OCI-LY3 (cell line): Measurements from ENCODE around the gene METTL23.
A peak's percentile ranks its signal among the peaks of the same experiment; 100 is the strongest.

Experiments used
- H2AFZ ChIP-seq: fragments of 200-600, 300-600 bp; shearing (Covaris generic); 2 replicates; pipeline ENCODE4 v1.6.0; 2014; ENCODE audit warnings: antibody characterized with exemption, low read depth, low read length
- H3K27ac ChIP-seq: fragments of 200-600, 300-600 bp; sonication (generic); 2 replicates; pipeline ENCODE4 v1.5.1; 2014; ENCODE audit warnings: mild to moderate bottlenecking, low read length, moderate library complexity, mixed read lengths
- H3K27me3 ChIP-seq: fragments of 200-600, 300-600 bp; sonication (generic); 2 replicates; pipeline ENCODE4 v1.6.1; 2014; ENCODE audit warnings: low read depth, low read length, mixed read lengths
- H3K36me3 ChIP-seq: fragments of 200-600, 300-600 bp; sonication (generic); replicated peaks from 2 replicates; pipeline ENCODE3; 2014; ENCODE audit warnings: low read depth, low read length, mixed read lengths
- H3K4me1 ChIP-seq: fragments of 300-600, 200-600 bp; sonication (generic); 2 replicates; pipeline ENCODE4 v1.6.1; 2014; ENCODE audit warnings: low read length, mixed read lengths
- H3K4me2 ChIP-seq: fragments of 200-600, 300-600 bp; sonication (generic); 2 replicates; pipeline ENCODE4 v1.6.1; 2014; ENCODE audit warnings: low read length, mixed read lengths
- H3K4me3 ChIP-seq: fragments of 300-600, 200-600 bp; sonication (generic); 2 replicates; pipeline ENCODE4 v1.5.1; 2014; ENCODE audit warnings: antibody characterized with exemption, mild to moderate bottlenecking, low read length, moderate library complexity
- H3K79me2 ChIP-seq: fragments of 300-600, 200-600 bp; shearing (Covaris generic); 2 replicates; pipeline ENCODE4 v1.6.1; 2014; ENCODE audit warnings: mild to moderate bottlenecking, low read length, mixed read lengths
- H3K9ac ChIP-seq: fragments of 300-600, 200-600 bp; shearing (Covaris generic); 2 replicates; pipeline ENCODE4 v1.6.0; 2014; ENCODE audit warnings: mild to moderate bottlenecking, low read length, moderate library complexity
- H3K9me3 ChIP-seq: fragments of 200-600, 300-600 bp; shearing (Covaris generic); 2 replicates; pipeline ENCODE4 v1.6.1; 2014; ENCODE audit warnings: low read length, mixed read lengths; ENCODE audit not compliant: insufficient read depth
- H4K20me1 ChIP-seq: fragments of 200-600, 300-600 bp; sonication (generic); 2 replicates; pipeline ENCODE4 v1.6.1; 2016; ENCODE audit warnings: low read length, mixed read lengths; ENCODE audit not compliant: insufficient read depth
- CTCF ChIP-seq: fragments of 200-600, 300-600 bp; sonication (generic); IDR thresholded peaks from 2 replicates; pipeline ENCODE4 v1.5.1; 2014; ENCODE audit warnings: antibody characterized with exemption, low read length, low read depth
- EZH2phosphoT487 ChIP-seq: fragments of 200-600 bp; shearing (Covaris generic); IDR thresholded peaks from 2 replicates; pipeline ENCODE4 v1.6.1; 2018; ENCODE audit warnings: antibody characterized with exemption, mixed run types, low read depth

The METTL23 gene

GRCh38 chr17:76735586-76736348 is 9.1 kb downstream of the METTL23 start:
- peaks cover 53% of the 10 kb centered on the region for H3K36me3 ChIP-seq
- H3K4me1 ChIP-seq = peaks cover 30% of the 10 kb centered on the region
- no peak for TF ChIP-seq EZH2phosphoT487
- TF ChIP-seq CTCF = no peak
- H2AFZ ChIP-seq = no peak overlapping the region
- peaks cover 45% of the 10 kb centered on the region for H4K20me1 ChIP-seq
- peak overlapping the region; percentile 98 for H3K4me3 ChIP-seq
- H3K4me2 ChIP-seq = peak overlapping the region; percentile 92
- peak overlapping the region; percentile 99 for H3K9ac ChIP-seq
- peak overlapping the region; percentile 84 for H3K27ac ChIP-seq
- peaks cover 72% of the 10 kb centered on the region for H3K79me2 ChIP-seq
- no peaks in the 10 kb centered on the region for H3K27me3 ChIP-seq
- no peaks in the 10 kb centered on the region for H3K9me3 ChIP-seq

- H4K20me1 ChIP-seq = peaks cover 42% of the 10 kb centered on the region
- peaks cover 66% of the 10 kb centered on the region for H3K79me2 ChIP-seq
- peaks cover 49% of the 10 kb centered on the region for H3K36me3 ChIP-seq
Observed at GRCh38 chr17:76736349-76737081, 9.9 kb downstream of the METTL23 start.

GRCh38 chr17:76737082-76737675 is 10.5 kb downstream of the METTL23 start, which contains the start of gene SRSF2:
SRSF2 (minus strand) TSS chr17:76737331; CDS start chr17:76737160, 171 bp downstream.
- Histone ChIP-seq H3K4me3 (peak within 1 kb of the TSS; percentile 98), H3K36me3 (peaks cover 49% of the 10 kb centered on the region), H3K27me3 (no peaks in the 10 kb centered on the region), H4K20me1 (peaks cover 38% of the 10 kb centered on the region), H3K79me2 (peaks cover 59% of the 10 kb centered on the region), H3K27ac (peak within 1 kb of the TSS; percentile 91), H3K9me3 (no peaks in the 10 kb centered on the region), H3K4me2 (peak within 1 kb of the TSS; percentile 94), H2AFZ (no peak within 1 kb of the TSS), H3K9ac (peak within 1 kb of the TSS; percentile 99), H3K4me1 (peaks cover 30% of the 10 kb centered on the region)
- TF ChIP-seq EZH2phosphoT487 (no peak), CTCF (no peak)

More at GRCh38 chr17:76736349-76737081, 9.9 kb downstream of the METTL23 start:
- peak overlapping the region; percentile 98 for H3K4me3 ChIP-seq
- peak overlapping the region; percentile 84 for H3K27ac ChIP-seq
- H2AFZ ChIP-seq = no peak overlapping the region
- peaks cover 30% of the 10 kb centered on the region for H3K4me1 ChIP-seq
- peak overlapping the region; percentile 99 for H3K9ac ChIP-seq
- TF ChIP-seq CTCF = no peak
- no peak for TF ChIP-seq EZH2phosphoT487
- no peaks in the 10 kb centered on the region for H3K27me3 ChIP-seq
- H3K9me3 ChIP-seq = no peaks in the 10 kb centered on the region
- H3K4me2 ChIP-seq = peak overlapping the region; percentile 92
